ENCODE data around the gene MIPOL1. TPM values are rescaled to one million over a fixed set of nuclear protein-coding genes. Genes with fewer than 3 reads are reported as not detected.
A peak's percentile ranks its signal among the peaks of the same experiment; 100 is the strongest.

The MIPOL1 gene
- total and polyA plus RNA-seq, 2 of the 13 experiments (the other 11 are each of a cell fraction or from before 2014, with no cell fraction given): 8.6 to 34.2 TPM

DNA sequence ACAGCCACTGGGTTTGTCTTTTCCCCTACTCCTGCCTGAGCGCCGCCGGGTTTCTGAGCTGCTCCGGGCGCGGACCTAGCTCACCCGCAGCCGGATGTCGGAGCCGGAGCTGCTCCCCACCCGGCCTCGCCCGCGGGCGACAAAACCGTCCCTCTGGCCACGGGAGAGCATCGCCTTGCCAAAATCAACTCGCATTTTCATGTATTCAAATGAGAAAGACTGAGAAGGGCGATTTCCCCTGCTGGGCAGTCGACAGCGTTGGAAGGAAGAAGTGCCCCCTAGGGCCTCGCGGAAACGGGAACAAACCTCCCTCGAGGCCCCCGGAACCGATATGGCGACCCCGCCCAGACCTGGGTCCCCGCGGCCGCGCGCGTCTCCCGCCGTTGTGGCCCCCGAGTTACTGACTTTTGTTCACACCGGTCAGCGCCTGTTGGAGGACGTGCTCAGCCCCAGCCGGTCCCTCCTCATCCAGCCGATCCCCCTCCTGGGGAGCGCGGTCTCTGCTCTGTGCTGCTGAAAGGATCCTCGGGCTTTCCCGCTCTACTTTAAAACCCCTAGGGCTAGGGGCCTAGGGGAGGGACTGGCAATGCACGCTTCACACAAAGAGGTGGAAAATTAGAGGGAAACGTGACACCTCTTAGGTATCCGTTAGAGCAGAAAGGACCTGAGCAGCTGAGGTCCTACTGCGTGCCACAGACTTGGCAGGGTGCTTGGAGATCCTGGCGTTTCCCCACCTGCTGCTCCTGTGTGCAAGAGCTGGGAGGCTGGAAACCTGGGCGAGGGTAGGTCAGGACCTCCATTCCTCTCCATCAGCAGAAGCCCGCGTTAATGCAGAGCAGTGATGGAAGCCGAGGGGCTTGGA, 402.0 kb downstream of the MIPOL1 start (continued):
- TF ChIP-seq, protein P1, sequence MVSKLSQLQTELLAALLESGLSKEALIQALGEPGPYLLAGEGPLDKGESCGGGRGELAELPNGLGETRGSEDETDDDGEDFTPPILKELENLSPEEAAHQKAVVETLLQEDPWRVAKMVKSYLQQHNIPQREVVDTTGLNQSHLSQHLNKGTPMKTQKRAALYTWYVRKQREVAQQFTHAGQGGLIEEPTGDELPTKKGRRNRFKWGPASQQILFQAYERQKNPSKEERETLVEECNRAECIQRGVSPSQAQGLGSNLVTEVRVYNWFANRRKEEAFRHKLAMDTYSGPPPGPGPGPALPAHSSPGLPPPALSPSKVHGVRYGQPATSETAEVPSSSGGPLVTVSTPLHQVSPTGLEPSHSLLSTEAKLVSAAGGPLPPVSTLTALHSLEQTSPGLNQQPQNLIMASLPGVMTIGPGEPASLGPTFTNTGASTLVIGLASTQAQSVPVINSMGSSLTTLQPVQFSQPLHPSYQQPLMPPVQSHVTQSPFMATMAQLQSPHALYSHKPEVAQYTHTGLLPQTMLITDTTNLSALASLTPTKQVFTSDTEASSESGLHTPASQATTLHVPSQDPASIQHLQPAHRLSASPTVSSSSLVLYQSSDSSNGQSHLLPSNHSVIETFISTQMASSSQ (IDR thresholded peaks at IDR 0.05; ENCODE audit: low read depth): no peak
- TF ChIP-seq, protein P1 (CRISPR knock-in tag; IDR thresholded peaks at IDR 0.05; ENCODE audit: borderline replicate concordance): 0 out of 2 replicates have a peak, but pooled peaks have one; percentile 29

DNA sequence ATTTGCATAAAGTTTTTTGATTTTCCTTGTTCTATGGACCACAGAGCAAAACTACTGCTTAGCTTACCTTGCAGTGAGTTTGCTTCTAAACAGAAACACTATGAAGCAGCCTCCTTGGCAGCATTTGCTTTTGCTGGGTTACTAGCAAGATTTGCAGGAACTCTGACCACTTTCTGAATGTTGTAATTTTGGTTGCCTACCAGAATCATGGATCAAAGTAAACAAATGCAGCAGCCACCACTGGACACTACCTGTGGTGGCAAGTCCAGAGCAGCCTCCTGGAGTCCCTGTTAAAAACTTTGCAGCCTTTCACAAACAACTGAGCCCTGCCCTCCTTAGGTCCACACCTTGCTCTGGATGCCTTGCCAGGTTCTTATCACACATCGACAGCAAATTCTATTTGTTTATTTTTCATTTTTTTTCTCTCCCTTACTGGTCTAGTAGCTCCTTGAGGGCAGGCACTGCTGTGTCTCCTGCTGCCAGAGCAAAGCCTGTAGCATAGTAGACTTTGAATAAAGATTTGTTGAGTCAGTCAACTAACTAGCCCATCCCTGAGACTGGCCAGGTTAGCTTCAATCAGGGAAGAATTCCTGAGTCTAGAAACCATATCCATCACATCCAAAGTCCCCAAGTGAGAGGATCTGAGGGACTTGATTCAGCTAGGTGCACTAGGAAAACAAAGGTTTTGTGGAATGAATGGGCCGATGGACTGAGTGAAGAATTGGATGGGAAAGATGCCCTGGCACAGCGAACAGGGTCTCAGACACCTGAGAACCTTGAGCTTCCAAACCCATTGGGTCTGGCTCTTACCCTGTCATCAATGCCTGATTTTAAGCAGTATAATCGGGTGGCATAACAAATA, 403.4 kb downstream of the MIPOL1 start:
- in situ Hi-C loops (cut with HindIII; ENCODE audit: extremely low pct_ligation_motif_present, low pct_unique_long_range_greater_than_20kb) (loop anchor here (5.0 kb wide), 1 partner anchor 271 kb away; no protein-coding TSS in a partner anchor), intact Hi-C loops (cut with micrococcal nuclease; ENCODE audit: unreplicated experiment) (no loop called here)
- H3K4me1 ChIP-seq (ENCODE audit: insufficient read depth, low read length): peaks cover 62% of the 10 kb centered on the region
- no peak for ATAC-seq
- no peaks in the 10 kb centered on the region for H3K9me3 ChIP-seq (ENCODE audit: low read length)
- POLR2A ChIA-PET: interaction anchor here (1.0 to 1.8 kb wide), 4 partner anchors 13 to 264 kb away, joined by 3 to 7 read pairs (median 4); no protein-coding TSS in a partner anchor
- H3K4me3 ChIP-seq (replicated peaks in 1 of 3; ENCODE audit: insufficient read depth in 1 of 3, low read depth in 2 of 3, low read length in 3 of 3): no peak overlapping the region
- FAIRE-seq: peak; percentile 39
- WGBS (ENCODE audit: low lambda C conversion rate): 75% methylated on average over 4 of the region's 4 CpGs
- no peaks in the 10 kb centered on the region for H4K20me1 ChIP-seq (ENCODE audit: insufficient read depth, low read length)
- H3K4me2 ChIP-seq (ENCODE audit: low read depth, low read length): 0 out of 2 replicates have a peak overlapping the region, but pooled peaks have one; percentile 0
- DNase-seq (ENCODE audit: low spot score): no peak
- H3K9ac ChIP-seq (ENCODE audit: insufficient read depth, low read depth, low read length): no peak overlapping the region
- CTCF ChIA-PET (ENCODE audit: low intra/inter-chr PET ratio, low total read pairs): no interaction called here
- no peaks in the 10 kb centered on the region for H3K27me3 ChIP-seq (ENCODE audit: control insufficient read depth in 1 of 2, insufficient read depth in 2 of 2, low read length in 2 of 2)
- BruUV-seq (replicated peaks): no TSS peak
- no peak overlapping the region for H2AFZ ChIP-seq (ENCODE audit: low read length)
- H3K79me2 ChIP-seq (ENCODE audit: insufficient read depth, low read length): peaks cover 31% of the 10 kb centered on the region
- peak overlapping the region; percentile 0 for H3K27ac ChIP-seq (ENCODE audit: extremely low read length, insufficient read depth, low read length)
- peaks cover 0 to 5% of the 10 kb centered on the region in 2 experiments; a peak in 3 of 5 replicates for H3K36me3 ChIP-seq (replicated peaks in 1 of 2; ENCODE audit: control insufficient read depth in 1 of 2, insufficient read depth in 2 of 2, low read length in 2 of 2)
- TF ChIP-seq, protein P2, sequence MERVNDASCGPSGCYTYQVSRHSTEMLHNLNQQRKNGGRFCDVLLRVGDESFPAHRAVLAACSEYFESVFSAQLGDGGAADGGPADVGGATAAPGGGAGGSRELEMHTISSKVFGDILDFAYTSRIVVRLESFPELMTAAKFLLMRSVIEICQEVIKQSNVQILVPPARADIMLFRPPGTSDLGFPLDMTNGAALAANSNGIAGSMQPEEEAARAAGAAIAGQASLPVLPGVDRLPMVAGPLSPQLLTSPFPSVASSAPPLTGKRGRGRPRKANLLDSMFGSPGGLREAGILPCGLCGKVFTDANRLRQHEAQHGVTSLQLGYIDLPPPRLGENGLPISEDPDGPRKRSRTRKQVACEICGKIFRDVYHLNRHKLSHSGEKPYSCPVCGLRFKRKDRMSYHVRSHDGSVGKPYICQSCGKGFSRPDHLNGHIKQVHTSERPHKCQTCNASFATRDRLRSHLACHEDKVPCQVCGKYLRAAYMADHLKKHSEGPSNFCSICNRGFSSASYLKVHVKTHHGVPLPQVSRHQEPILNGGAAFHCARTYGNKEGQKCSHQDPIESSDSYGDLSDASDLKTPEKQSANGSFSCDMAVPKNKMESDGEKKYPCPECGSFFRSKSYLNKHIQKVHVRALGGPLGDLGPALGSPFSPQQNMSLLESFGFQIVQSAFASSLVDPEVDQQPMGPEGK (CRISPR knock-in tag; IDR thresholded peaks at IDR 0.05): 0 out of 2 replicates have a peak, but pooled peaks have one; percentile 9
- peak; percentile 59; the same call in 1 of the 2 replicates for TF ChIP-seq PHF21A (CRISPR knock-in tag; IDR thresholded peaks at IDR 0.05)
- no peak for TF ChIP-seq SKI (IDR thresholded peaks at IDR 0.05; ENCODE audit: partially characterized antibody)
- no peak for TF ChIP-seq KAT2B (IDR thresholded peaks at IDR 0.05; ENCODE audit: borderline replicate concordance, low read depth, low read length)
- TF ChIP-seq MXD4 (CRISPR knock-in tag; IDR thresholded peaks at IDR 0.05): no peak
- no peak for TF ChIP-seq KDM1A (CRISPR knock-in tag; IDR thresholded peaks at IDR 0.05)
- TF ChIP-seq SAP130 (CRISPR knock-in tag; IDR thresholded peaks at IDR 0.05; ENCODE audit: low read depth): 0 out of 2 replicates have a peak, but pooled peaks have one; percentile 16
- TF ChIP-seq, protein P3, sequence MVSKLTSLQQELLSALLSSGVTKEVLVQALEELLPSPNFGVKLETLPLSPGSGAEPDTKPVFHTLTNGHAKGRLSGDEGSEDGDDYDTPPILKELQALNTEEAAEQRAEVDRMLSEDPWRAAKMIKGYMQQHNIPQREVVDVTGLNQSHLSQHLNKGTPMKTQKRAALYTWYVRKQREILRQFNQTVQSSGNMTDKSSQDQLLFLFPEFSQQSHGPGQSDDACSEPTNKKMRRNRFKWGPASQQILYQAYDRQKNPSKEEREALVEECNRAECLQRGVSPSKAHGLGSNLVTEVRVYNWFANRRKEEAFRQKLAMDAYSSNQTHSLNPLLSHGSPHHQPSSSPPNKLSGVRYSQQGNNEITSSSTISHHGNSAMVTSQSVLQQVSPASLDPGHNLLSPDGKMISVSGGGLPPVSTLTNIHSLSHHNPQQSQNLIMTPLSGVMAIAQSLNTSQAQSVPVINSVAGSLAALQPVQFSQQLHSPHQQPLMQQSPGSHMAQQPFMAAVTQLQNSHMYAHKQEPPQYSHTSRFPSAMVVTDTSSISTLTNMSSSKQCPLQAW (CRISPR knock-in tag; IDR thresholded peaks at IDR 0.05): 0 out of 2 replicates have a peak, but pooled peaks have one; percentile 18
- no peak for TF ChIP-seq IKZF4 (CRISPR knock-in tag; IDR thresholded peaks at IDR 0.05; ENCODE audit: borderline replicate concordance, low read depth, not compliant biosample characterization)
